HG03175 (cell line): ENCODE data around the gene MOV10L1.

Experiments
- ATAC-seq: cut with Tn5 transposase; IDR thresholded peaks from one replicate; pipeline ENCODE4 v1.9.1; 2021; ENCODE audit warnings: mild to moderate bottlenecking, moderate library complexity; ENCODE audit not compliant: unreplicated experiment

Gene MOV10L1

DNA sequence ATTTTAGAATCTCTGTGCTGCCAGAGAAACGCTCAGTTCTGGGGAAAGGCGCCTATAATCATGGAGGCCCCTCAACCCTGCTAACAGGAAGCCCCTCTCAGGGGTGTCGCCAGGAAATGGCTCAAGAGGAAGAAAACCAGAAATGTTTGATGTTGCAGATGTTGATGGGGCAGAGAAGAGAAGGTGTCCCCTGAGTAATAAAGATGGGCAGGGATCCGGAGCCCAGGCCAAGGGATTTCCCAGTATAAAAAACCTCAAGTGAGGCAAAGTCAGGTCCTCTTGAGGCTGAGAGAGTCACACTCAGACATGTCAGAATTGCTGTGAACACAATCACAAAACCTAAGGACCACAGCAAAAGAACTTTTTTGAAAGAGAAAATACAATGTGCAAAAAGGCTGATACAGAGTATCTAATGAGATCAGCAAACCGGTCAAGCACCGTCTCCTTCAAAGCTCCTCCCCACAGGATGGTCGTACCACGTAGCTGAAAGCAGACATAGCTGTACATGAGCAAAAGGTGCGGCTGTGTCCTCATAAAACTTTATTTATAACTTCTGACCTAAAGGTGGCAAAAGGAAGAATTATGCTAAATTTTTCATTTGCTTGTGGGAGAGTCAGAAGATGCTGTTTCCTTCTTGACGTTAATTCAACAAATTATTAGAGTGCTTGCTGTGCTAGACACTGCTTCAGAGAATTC is 12.2 kb downstream of the MOV10L1 start:
- no peak for ATAC-seq

DNA sequence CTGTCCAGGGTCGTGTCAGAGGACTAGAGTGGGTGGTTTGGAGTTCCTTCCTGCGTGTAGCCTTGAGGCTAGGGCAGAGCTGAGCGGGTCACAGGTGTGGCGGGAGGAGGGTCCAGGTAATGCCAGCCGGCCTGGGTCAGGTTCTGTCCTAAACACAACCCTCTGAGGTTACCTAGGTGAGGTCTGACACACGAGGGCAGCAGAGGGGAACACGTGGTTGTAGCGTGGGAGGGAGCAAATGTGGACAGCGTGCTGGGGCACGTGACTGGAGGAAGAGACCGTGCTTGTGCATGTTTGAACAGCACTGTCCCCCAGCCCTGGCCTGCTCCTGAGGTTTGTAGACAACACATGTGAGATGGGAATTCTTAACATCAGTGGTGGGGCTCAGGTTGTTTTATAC is 13.1 kb downstream of the MOV10L1 start:
- ATAC-seq: no peak

DNA sequence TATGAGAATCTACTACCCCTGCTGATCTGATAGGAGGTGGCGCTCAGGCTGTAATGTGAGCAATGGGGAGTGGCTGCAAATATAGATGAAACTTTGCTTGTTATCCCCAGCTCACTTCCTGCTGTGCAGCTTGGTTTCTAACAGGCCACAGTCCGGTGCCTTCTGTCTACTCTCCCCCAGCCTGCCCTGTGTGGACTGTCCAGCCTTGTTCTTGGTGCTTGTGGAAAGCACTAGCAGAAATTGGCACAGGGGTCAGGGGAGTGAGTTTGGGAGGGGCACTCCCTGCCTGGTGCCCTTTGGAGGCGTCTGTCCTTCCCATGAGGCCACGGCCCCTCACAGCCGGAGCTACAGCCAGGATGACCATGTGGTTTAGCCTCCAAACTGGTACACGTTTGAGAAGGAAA is 14.3 kb downstream of the MOV10L1 start:
- ATAC-seq: no peak

DNA sequence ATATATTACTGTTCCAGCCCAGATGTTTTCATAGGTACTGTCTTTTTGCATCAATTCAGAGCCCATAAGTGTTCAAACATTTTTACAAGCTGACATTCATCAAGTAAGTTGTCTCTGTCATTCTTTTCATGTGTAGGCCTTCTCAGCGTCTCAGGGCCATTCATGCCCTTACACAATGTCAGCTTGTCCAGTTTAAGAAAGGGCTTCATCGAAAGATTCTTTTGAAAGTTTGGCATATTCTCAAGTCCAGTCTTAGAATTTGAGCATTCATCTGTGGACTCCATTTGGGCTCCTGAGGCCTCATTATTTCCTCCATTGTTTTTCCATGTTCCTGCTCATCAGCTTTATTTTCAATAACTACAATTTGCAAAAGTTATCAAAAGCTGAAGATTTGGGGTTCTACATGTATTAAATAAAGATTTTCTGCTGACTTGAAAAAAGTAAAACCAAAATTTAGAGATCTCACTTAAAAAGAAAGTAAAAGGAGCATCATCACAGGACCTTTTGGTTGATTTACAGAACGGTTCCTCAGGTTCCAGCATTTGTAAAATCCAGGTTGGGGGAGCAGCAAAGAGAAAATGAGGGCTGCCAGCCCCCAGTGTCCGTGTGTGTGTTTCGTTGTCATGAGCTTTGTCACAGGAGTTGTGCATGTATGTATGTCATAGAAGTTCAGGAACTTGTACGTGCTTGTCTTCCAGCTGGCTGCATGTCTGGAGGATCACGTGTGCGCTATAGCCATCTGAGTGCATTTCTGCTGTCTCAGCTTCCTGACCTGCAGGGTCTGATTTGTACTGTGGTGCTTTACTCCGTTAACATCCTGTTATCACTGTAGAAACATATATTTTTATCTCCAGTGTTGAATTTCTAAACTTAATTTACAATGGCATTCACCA is 15.6 kb downstream of the MOV10L1 start:
- ATAC-seq: no peak

DNA sequence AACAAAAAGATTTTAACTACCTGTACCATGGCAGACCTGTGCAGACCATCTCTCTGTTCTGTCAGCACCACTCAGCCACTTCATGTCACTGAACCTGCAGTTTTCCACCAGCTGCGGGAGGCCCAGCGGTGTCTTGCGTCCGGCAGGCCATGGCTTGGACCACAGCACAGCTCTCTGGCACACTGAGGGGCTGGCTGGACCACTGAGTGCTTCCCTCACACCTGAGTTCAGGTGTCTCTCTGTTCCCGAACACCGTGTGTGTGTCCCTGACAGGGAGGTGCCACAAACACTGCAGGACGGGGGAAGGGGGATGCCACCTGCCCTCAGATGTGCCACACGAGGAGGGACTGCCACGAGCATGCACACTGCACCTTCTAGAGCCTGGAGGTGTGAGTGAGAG is 17.7 kb downstream of the MOV10L1 start:
- ATAC-seq: no peak

DNA sequence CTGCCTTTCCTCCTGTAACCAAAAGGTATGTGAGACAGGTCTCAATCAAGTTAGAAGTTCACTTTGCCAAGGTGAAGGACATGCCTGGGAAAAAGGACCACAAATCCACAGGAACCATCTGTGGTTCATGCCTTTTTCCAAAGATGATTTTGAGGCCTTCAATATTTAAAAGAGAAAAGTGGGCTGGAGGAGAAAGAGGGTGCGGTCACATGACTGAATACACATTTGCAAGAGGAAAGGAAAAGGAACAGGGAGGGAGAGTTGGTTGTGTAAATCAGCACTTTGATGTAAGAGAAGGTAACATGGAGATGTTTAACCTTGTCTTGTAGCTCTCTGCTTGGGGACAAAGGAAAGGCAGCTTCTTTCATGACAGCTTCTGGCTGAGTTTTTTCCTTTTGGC is 21.2 kb downstream of the MOV10L1 start:
- no peak for ATAC-seq

DNA sequence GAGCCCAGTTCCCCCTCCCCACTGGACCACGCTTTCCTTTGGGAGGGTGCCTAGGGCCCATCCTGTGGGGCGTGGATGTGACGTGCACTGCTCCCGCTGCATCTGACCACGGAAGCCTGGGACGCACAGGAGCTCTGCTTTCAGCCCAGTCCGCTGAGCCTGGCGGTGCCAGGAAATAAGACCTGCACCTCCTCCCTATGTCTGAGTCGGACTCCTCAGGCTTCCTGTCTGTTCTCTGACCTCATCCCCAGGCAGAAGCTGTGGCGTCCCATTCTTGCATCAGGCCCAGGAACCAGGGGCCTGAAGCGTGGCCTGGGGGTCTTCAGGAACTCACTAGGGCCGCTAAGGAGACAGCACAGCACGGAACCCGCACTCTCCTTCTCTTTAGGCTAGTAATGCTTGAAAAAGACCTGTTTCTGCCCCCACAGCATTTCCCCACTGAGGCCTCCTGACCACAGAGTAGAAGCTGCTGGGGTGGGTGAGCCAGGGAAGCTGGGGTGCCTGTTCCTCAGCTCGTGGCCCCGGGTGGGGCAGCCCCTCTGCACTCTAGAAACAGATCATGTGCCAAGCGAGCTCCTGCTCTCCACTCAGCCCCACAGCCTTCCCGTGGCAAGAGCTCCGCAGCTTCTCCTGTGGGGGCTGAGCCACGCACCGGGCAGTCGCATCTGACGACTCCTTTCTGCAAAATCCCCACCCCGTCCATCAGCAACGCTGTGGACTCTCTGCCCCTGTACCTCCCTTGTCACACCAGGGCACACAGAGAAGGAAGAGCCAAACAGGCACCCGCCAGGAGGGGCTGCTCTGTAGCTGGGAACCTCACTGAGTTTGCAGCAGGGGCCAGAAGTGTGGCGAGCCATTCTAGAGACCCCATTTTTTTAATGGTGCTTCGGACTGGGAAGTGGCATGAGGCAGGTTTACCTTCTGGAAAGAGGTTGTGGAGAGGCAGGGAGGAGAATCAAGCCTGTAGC is 22.6 kb downstream of the MOV10L1 start:
- ATAC-seq: no peak

DNA sequence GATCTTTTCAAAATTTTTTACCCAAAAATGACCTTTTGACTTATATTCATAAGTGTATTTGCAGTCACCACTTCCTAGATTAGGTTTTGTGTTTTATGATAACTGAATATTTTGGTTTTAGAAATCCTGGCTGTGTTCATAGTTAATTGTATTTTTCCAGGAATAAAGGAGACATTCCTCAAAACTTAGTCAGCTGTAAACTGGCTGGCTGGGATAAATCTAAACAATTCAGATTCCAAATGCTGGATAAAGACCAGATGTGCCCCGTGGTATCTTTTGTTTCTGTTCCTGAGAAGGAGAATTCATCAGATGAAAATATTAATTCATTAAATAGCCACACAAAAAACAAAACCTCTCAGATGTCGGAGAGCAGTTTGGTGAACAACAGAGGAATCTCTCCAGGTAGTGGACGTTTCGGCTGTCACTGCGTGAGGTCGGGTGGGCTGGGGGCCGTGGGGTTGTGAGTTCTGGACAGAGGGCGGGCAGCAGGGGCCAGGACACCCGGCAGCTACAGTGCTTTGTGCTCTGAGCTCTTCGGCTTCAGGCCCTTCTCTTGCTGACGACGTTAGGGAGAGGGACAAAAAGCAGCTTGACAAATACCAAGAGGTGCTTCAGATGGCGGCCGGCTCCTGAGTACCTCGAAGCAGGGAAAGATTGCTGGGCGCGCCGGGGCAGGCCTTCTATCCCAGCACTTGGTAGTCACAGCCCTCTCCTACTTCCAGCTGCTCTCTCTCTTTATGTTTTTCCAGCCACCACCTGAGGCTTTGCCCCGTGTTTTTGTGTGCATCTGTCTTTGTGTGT is 24.6 kb downstream of the MOV10L1 start:
- no peak for ATAC-seq

DNA sequence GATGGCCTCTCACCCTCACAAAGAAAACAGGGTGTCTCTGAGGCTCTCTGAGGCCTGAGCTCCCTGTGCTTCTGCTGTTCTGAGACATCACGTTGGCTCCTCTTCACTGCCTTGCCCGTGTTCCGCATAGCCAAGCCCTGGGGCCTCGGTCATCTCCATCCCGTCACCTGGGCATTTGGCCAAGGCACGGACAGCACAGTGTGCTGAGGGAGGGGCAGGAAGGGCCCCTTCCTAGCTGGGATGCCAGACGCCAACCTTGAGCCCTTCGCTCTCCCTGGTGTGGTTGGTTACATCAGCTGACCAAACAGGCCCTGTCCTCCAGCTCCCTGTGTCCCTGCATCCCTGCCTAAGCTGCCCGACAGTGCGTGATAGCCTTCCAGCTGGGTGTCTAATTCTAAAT is 25.9 kb downstream of the MOV10L1 start:
- ATAC-seq: no peak

DNA sequence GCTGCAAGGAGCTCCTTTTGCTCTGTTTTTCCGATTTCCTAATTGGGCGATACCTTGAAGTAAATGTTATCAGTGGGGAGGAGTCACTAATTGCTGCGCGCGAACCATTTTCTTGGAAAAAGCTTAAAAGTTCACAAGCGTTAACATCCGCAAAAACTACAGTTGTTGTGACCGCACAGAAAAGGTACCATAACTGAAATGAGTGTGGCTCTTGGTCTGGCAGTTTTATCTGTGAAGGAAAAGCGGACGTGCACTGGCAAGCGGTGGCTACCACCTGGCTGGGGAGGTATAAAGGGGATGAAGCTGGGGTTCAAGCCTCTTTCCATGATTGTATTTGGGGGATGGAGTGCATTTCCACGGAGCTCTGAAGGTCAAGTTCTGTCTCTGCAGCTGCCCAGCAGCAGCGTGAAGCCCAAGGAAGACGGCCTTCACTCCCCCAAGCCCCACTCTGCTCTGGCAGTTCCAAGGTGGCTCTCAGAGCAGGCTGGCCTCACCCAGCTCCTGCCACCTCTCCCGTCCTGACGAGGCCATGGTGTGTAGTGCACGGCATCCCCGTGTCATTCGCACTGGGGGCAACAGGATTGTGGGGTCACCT is 27.5 kb downstream of the MOV10L1 start:
- no peak for ATAC-seq

DNA sequence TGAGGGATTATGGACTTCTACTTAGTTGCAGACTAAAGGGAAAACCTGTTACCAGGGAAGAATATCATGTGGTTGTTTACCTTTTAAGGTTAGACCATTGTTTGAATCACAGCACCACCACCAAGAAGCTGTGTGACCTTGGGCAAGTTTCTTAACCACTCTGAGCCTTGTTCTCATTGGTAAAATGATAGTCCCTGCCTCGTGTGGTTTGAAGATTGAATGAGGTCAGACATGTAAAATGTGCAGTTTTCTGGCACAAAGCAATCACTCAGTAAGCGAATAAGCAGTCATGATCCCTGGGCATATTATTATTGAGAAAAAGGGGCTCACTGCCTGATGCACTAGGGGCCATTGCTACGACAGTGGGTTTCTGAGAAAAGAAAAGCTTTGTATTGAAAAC is 28.3 kb downstream of the MOV10L1 start:
- no peak for ATAC-seq

DNA sequence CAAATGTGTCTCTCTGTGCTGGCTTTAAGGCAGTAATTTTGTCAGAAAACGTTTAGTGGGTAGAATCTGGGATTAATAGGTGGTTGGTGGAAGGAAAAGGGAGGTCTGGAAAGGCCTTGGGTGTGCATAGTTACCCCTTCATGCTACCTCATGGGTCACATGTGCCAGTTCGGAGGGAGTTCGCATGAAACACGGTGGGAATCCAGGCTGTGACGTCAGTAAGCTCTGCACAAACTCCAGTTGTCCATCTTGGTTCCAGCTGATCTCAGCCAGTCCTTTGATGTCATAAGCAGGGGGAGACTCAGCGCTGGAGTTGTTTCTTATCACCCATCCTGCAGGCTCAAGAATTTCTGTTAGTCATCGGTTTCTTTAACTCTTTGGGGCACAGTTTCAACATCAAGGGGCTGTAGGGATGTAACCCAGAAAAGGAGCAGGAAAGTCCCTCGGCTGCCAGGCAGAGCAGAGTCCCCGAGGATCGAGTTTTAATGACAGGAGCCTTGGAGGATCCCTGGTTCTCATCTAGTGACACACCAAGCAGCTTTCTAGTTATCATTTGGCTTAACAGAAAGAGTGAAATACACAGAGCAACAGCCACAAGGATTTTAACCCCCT is 28.9 kb downstream of the MOV10L1 start:
- ATAC-seq: no peak

DNA sequence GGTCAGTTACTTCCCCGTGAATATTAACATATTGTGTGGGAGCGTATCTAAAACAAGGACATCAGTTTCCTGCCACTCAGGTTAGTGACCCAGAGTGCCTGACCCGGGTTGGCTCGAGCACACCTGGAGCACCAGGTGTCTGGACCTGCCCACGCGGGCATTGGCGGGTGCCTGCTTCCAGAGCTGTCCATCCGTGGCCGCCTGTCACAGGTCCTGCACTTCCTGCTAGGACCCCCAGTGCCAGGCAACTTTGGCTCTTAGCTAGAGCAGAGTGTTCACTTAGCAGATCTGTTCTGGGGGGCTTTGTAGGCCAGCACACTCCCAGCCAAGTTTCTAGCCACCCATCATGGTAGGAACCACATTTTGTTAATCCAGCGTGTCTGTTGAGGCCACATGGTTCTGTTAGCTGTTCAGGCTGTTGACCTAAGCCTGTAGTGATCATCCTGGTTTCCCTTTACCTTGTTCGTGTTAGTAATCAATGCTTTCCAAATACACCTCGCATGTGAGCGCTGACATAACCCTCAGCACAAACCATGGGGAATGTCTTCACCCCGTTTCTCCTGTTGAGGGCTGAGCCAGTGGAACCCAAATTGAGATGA is 29.5 kb downstream of the MOV10L1 start:
- ATAC-seq: no peak

DNA sequence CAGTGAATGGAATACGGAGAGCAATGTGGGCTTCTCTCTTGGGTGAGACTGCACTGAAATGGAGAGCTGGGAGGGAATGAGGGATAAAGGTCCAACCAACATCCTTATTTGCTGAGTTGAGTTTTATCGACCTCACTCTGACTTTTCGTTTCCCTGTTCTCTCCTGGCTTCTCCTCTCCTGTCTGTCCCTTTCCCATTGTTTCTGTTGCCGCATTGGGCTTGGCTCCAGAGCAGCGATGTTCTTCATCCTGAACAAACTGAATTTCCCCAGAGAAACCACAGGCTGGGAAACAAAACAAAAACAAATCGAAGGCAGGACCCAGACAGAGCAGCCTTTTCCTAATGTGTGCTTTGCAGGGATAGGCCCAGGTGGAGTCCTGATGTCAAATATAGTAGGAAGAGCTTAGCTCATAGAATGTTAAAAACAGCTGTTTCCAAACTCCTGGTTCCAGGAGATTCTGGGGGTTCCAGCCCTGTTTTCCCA is 30.0 kb downstream of the MOV10L1 start:
- no peak for ATAC-seq

DNA sequence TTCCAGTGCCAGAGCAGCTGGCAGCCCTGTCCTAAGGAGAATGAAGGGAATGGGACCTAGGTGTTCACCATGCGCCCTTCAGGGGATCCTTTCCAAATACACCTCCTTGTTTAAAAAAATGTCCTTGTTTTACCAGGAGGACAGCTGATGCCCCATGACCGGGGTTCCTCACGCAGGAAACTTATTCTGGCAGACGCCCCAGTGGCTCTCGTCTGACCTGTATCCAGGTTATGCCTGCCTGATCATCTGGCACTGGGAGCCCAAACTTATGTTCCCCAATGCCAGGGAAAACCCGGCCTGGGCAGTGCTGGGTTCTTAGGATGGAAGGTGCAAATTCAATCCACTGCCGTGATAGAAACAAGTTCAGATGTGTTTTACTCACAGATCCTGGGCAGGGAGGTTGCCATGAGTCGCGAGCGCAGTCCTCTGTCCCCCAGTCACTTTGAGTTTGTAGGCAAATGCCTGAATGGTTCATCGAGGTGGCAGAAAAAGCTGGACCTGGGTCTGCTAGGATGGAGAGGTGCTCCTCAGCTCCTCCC is 31.5 kb downstream of the MOV10L1 start:
- ATAC-seq: no peak

DNA sequence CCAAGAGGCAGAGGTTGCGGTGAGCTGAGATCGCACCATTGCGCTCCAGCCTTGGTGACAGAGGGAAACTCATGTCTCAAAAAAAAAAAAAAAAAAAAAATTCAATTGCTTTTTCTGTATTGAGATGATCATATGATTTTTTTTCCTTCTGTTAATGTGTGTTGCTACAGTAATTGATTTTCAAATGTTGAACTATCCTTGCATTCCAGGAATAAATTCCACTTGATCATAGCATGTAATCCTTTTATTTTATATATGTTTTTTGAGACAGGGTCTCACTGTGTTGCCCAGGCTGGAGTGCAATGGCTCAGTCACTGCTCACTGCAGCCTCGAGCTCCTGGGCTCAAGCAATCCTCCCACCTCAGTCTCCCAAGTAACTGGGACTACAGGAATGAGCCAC is 33.3 kb downstream of the MOV10L1 start:
- no peak for ATAC-seq

DNA sequence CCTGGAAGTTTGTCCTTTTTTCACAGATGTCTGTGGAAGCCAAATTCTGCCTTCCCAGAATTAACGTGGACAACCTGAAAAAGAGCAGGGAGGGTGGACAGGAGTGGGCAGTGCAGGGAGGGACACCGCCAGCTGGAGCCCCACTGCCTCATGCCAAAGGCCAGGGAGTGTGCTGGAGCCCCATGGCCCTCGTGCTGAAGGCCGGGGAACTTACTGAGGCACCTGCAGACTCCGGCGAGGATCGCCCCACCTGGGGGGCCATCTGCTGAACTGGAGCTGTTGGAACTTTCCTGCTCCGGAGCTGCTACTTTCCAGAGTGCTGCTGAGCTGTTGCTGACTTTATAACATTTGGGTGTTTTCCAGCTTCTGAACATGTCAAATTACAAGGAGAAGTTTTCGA is 35.2 kb downstream of the MOV10L1 start:
- no peak for ATAC-seq

DNA sequence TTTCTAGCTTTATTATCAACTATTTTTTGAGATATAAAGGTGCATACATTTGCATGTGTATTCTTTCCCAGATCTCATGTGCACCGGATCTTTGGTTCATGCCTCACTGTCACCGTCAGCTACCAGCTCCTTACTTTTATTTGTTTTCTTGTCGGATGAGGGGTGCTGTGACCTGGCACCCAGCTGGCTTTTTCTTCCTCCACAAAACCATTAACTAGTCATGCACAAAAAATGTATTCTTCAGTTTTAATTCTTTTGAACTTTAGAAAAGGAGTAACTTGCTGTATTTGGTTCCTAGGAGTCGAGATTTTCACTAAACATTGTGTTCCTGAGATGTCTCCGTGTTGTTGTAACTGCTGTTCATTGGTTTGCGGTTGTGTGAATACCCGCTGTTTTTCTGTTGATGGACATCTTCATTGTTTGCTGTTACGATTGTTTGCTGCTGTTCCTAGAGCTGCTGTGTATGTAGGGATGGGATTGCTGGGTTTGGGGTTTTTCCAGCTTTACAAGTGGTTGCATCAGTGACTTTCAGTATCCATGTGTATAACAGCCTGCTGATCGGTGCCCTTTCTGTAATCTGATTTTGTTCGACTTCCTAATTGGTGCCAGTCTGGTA is 39.4 kb downstream of the MOV10L1 start:
- no peak for ATAC-seq
